GM08714 (cell line): Measurements from ENCODE around the gene PRKAG2.

Experiments used
- H3K4me3 ChIP-seq: fragments of 200-500 bp; sonication (Bioruptor generic); 2 replicates; pipeline ENCODE4 v1.5.1; 2014; ENCODE audit warnings: mild to moderate bottlenecking, low read length, inconsistent platforms
- ZNF274 ChIP-seq: IDR thresholded peaks from 2 replicates; pipeline ENCODE4 v1.6.1; 2012; ENCODE audit warnings: mild to moderate bottlenecking, low read depth, low read length

Gene PRKAG2

GRCh38 chr7:151663382-151664100 lies 213.4 kb downstream of the PRKAG2 start:
- TF ChIP-seq ZNF274, result no peak
- no peak overlapping the region for H3K4me3 ChIP-seq

- H3K4me3 ChIP-seq, result no peak overlapping the region
- TF ChIP-seq ZNF274, result no peak
Measured at GRCh38 chr7:151662251-151662826, 214.6 kb downstream of the PRKAG2 start.

DNA sequence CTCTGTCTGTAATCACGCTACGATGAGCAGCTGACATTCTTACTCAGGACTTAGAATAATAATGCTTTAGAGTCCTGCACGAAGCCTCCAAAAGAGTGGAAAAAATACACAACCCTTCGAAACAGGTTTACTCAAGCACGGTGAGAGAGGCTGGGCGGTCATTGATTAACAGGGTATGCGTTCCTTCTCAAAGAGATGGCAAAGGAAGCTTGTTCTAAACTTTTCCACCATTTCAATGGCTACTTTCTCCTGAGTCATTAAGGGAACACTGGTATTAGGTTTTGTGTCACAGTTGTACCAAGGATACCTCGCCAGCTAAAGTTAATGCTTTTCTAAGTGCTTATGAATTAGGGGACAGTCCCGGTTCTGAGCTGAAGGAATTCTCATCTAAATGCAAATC lies 215.3 kb downstream of the PRKAG2 start:
- no peak overlapping the region for H3K4me3 ChIP-seq
- TF ChIP-seq ZNF274, result no peak

DNA sequence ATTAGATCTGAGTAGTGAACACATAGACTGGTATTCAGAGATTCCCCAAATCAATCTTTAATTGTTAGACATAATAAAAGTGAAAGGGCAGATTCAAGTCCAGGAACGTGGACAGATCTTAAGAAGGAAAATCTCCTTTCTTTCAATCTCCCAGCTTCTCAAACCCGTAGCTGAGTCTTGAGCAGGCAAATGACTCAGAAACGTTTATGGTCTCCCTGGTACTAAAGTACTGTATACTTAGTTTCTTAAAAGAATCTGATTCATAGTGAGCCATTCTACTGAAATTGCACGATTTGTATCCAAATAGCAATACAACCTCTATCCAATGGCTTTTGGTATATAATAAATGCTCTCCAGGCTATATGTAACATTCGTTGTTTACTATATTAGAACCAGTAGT lies 216.8 kb downstream of the PRKAG2 start:
- H3K4me3 ChIP-seq, result no peak overlapping the region
- no peak for TF ChIP-seq ZNF274

GRCh38 chr7:151659219-151659618 lies 217.7 kb downstream of the PRKAG2 start:
- no peak overlapping the region for H3K4me3 ChIP-seq
- no peak for TF ChIP-seq ZNF274

DNA sequence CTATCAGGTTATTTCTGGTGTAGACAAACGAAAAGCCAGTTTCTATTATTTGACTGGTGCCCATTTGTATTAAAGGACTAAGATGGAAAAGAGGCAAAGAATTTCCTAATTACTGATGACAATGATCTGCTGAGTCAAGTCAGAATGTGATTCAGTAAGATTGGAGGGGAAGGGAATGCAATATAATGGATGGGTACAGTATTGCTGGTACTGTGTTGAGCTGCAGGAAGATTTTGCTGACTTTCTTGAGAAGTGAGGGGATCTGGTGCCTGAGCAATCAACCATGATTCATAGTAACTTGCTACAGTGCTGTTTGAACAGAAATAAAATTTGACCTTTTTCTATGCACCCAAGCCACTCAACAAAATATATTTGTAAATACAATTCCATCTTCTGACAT lies 218.1 kb downstream of the PRKAG2 start:
- no peak for TF ChIP-seq ZNF274

DNA sequence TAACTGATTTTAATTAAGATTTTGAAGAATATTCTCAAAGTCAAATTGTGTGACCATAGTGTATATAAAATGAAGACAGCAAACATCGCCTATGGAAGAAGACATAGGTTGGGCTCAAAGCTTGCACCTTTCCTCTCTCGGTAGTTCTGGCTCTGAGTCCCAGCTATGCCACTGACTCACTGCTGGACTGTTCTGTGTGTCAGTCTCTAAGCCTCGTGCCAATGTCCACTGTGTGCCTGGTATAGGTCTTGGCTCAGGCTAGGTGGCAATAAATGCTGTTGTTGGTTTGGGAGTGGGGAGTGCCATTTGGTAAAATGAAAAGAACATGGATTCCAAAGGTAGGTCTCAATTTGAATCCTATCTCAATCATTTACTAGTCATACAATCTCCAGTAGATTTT lies 219.7 kb downstream of the PRKAG2 start:
- no peak overlapping the region for H3K4me3 ChIP-seq
- no peak for TF ChIP-seq ZNF274

More for the DNA sequence above, 218.1 kb downstream of the PRKAG2 start:
- no peak overlapping the region for H3K4me3 ChIP-seq

- TF ChIP-seq ZNF274, result no peak
- H3K4me3 ChIP-seq, result no peak overlapping the region
Measured at GRCh38 chr7:151655555-151655954, 221.4 kb downstream of the PRKAG2 start.

GRCh38 chr7:151652111-151652510 lies 224.8 kb downstream of the PRKAG2 start:
- no peak overlapping the region for H3K4me3 ChIP-seq
- TF ChIP-seq ZNF274, result no peak

GRCh38 chr7:151650161-151650560 lies 226.8 kb downstream of the PRKAG2 start:
- H3K4me3 ChIP-seq, result no peak overlapping the region
- no peak for TF ChIP-seq ZNF274

GRCh38 chr7:151648429-151648828 lies 228.5 kb downstream of the PRKAG2 start:
- no peak overlapping the region for H3K4me3 ChIP-seq
- no peak for TF ChIP-seq ZNF274

DNA sequence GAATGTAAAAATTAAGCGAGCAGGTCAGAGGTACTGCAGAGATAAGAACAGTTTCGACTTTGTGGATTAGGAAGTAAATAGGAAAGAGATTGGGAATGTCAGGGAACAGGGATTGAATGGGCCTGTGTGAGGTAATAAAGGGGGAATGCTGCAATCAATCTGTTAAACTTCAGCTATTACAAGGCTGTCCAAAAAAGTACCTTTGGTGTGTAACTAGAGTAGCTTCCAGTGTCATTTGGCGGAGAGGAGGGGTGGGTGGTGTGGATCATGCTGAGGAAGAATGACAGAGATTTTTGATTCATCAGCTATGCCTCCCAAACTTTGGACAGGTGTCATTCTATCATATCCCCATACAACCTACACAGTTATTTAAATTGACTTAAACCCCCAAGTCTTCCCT lies 229.0 kb downstream of the PRKAG2 start:
- no peak for TF ChIP-seq ZNF274

GRCh38 chr7:151647006-151647405 lies 229.9 kb downstream of the PRKAG2 start:
- no peak for TF ChIP-seq ZNF274
- no peak overlapping the region for H3K4me3 ChIP-seq

More for the DNA sequence above, 229.0 kb downstream of the PRKAG2 start:
- H3K4me3 ChIP-seq, result no peak overlapping the region

DNA sequence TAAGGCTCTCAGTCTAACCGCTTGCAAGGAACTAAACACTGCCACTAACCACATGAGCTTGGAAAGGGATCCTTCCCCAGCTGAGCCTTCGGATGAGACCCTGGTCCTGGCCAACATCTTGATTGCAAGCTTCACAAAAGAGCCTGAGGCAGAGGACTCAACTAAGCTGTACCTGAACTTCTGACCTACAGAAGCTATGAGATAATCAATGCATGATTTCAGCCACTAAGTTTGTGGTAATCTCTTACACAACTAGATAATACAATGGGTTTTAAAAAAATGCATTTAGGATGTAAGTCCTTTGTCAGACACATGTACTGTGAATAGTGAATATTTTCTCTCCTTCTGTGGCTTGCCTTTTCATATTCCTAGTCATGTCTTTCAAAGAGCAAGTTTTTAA lies 231.6 kb downstream of the PRKAG2 start:
- TF ChIP-seq ZNF274, result no peak
- H3K4me3 ChIP-seq, result no peak overlapping the region

DNA sequence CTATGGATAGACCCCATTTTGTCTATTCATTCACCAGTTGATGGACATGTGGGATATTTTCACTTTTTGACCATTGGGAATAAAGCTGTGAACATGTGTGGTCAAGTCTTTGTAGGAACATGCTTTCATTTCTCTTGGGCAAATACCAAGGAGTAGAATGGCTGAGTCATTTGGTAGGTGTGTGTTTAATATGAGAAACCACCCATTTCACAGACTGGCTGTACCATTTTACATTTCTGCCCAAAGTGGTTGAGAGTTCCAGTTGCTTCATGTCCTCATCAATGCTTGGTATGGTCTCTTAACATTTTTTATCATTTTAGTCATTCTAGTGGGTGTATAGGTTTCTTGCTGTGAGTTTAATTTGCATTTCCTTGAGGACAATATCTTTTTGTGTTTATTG lies 232.4 kb downstream of the PRKAG2 start:
- no peak for TF ChIP-seq ZNF274

GRCh38 chr7:151642746-151643145 lies 234.2 kb downstream of the PRKAG2 start:
- H3K4me3 ChIP-seq, result no peak overlapping the region
- TF ChIP-seq ZNF274, result no peak

More for the DNA sequence above, 232.4 kb downstream of the PRKAG2 start:
- no peak overlapping the region for H3K4me3 ChIP-seq
